Bronchial epithelial cell (primary cell): ENCODE measurements around the gene ADAM12. TPM values are rescaled to one million over a fixed set of nuclear protein-coding genes. Genes with fewer than 3 reads are reported as not detected.
A peak's percentile ranks its signal among the peaks of the same experiment; 100 is the strongest.

Source experiments
- DNase-seq: peaks from one replicate; pipeline ENCODE4 v3.0.0-alpha.2; 2010; ENCODE audit warnings: low read depth
- FAIRE-seq: peaks from 2 replicates; lab custom pipeline; 2011; peaks lifted over from hg19 to GRCh38; lab: Jason Lieb, UNC
- H3K27me3 ChIP-seq: 2 replicates; pipeline ENCODE4 v1.5.1; 2011; ENCODE audit warnings: low read length; ENCODE audit not compliant: control insufficient read depth, insufficient read depth
- H3K36me3 ChIP-seq: 2 replicates; pipeline ENCODE4 v1.5.1; 2011; ENCODE audit warnings: low read length; ENCODE audit not compliant: control insufficient read depth, insufficient read depth
- H3K4me3 ChIP-seq: 2 replicates; pipeline ENCODE4 v1.5.1; 2011; ENCODE audit warnings: mild to moderate bottlenecking, low read depth, low read length, control low read depth
- total RNA-seq: library from RNA; depleted of rRNA; stranded (reverse); fragments of >200 nt; gene quantifications from 2 replicates; pipeline ENCODE4 v1.2.1, GENCODE V29; 2014
- TF ChIP-seq, protein P1 (sequence below): IDR thresholded peaks from 2 replicates; pipeline ENCODE4 v1.5.1; 2011; ENCODE audit warnings: mild to moderate bottlenecking, moderate library complexity, low read length, control low read depth, inconsistent platforms; ENCODE audit not compliant: insufficient read depth, severe bottlenecking

Gene ADAM12
- total RNA-seq, 1 donor from 2014 or later: 1.8 TPM

DNA sequence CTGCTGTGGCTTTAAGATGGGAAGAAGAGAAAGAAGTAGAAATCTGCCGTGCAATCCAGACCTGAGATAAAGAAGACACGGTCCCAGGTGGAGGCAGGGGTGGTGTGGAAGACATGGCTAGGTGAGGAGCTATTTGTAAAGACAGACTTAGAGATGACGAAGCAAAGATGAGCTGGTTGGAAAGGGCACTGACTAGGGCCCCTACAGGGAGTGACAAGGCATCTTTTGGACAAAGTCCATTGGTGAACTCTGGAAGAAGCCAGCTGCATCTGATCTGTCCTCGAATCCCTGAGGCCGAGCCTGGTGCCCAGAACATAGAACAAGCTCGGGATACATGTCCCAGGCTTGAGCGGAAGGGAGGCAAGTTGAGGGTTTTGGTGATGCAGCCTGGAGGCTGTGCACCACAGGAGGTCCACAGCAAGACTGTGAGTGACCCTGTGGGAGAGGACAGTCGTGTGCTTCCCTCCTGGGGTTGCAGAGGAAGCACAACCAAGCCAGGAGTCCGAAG lies 191.2 kb downstream of the ADAM12 start:
- Histone ChIP-seq H3K27me3 (no peaks in the 10 kb centered on the region), H3K36me3 (no peaks in the 10 kb centered on the region), H3K4me3 (no peak overlapping the region)
- DNase-seq (no peak), FAIRE-seq (no peak)
- TF ChIP-seq, protein P1, sequence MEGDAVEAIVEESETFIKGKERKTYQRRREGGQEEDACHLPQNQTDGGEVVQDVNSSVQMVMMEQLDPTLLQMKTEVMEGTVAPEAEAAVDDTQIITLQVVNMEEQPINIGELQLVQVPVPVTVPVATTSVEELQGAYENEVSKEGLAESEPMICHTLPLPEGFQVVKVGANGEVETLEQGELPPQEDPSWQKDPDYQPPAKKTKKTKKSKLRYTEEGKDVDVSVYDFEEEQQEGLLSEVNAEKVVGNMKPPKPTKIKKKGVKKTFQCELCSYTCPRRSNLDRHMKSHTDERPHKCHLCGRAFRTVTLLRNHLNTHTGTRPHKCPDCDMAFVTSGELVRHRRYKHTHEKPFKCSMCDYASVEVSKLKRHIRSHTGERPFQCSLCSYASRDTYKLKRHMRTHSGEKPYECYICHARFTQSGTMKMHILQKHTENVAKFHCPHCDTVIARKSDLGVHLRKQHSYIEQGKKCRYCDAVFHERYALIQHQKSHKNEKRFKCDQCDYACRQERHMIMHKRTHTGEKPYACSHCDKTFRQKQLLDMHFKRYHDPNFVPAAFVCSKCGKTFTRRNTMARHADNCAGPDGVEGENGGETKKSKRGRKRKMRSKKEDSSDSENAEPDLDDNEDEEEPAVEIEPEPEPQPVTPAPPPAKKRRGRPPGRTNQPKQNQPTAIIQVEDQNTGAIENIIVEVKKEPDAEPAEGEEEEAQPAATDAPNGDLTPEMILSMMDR: no peak

DNA sequence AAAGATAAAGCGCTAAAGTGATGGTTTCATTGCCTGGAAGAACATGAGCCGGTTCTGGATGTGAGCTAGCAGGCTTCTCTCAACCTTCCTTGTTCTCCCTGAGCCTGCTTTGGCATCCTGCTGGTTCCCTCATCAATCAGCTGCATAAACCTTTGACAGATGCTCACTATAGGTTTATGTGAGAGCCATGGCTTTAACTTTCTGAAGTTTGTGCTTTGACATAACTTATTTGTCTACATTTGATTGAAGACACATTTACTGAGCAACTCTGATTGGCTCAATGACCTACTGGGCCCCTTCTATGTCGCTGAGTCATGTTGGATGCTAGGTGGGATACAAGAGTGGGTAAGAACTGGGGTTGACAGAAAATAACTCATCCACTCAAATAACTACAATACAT lies 192.0 kb downstream of the ADAM12 start:
- TF ChIP-seq, protein P1: no peak
- FAIRE-seq (no peak), DNase-seq (no peak)
- Histone ChIP-seq H3K36me3 (no peaks in the 10 kb centered on the region), H3K4me3 (no peak overlapping the region), H3K27me3 (no peaks in the 10 kb centered on the region)

DNA sequence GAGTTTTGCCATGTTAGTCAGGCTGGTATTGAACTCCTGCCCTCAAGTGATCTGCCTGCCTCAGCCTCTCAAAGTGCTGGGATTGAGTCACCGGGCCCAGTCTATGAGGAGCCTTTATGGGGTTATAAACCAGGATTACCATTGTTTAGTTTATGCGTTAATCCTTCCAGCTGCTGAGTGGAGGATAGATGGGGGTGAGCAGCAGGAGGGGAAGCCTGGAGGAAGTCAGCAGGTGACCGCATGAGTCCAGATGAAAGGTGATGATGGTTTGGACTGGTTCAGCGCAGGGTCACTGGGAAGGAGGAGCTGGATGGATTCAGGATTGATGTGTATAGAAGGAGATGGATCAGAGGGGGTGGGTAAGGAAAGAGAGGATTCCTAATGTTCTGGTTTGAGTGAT lies 197.1 kb downstream of the ADAM12 start:
- TF ChIP-seq, protein P1: no peak
- no peak for FAIRE-seq

GRCh38 chr10:126188679-126189200 lies 199.5 kb downstream of the ADAM12 start:
- no peak for FAIRE-seq

More for the DNA sequence above, 197.1 kb downstream of the ADAM12 start:
- no peak overlapping the region for H3K4me3 ChIP-seq
- H3K36me3 ChIP-seq: no peaks in the 10 kb centered on the region
- DNase-seq: no peak
- no peaks in the 10 kb centered on the region for H3K27me3 ChIP-seq

GRCh38 chr10:126187399-126187798 lies 200.9 kb downstream of the ADAM12 start:
- H3K4me3 ChIP-seq: no peak overlapping the region
- FAIRE-seq: no peak
- TF ChIP-seq, protein P1: no peak

More at GRCh38 chr10:126188679-126189200, 199.5 kb downstream of the ADAM12 start:
- H3K36me3 ChIP-seq: no peaks in the 10 kb centered on the region
- TF ChIP-seq, protein P1: no peak
- DNase-seq: no peak
- no peak overlapping the region for H3K4me3 ChIP-seq
- no peaks in the 10 kb centered on the region for H3K27me3 ChIP-seq

DNA sequence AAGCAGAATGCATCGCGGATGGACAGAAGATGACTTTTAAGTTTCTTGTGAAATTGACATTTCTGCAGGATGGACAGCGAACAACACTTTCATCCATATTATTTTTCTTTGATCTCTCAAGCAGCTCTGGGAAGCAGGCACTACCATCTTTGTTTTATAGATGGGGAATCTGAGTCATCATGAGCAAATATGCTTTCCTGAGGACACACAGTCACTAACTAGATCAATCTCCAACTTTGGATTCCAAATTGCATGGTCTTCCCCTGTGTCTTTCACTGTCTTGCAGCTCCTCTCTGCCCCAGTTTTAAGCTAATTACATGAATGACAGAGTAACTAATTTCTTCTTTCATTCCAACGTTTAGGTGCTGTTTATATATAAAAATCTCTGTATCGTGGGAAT lies 201.5 kb downstream of the ADAM12 start:
- Histone ChIP-seq H3K27me3 (no peaks in the 10 kb centered on the region), H3K4me3 (no peak overlapping the region), H3K36me3 (no peaks in the 10 kb centered on the region)
- DNase-seq: peak; percentile 21
- TF ChIP-seq, protein P1: no peak
- FAIRE-seq: no peak

More at GRCh38 chr10:126187399-126187798, 200.9 kb downstream of the ADAM12 start:
- DNase-seq: no peak
- Histone ChIP-seq H3K27me3 (no peaks in the 10 kb centered on the region), H3K36me3 (no peaks in the 10 kb centered on the region)
